AG08396 (cell line): ENCODE results near the gene EIF4H.
"Not testable (repeated sequence)": the region's sequence is repeated elsewhere in the genome, so short reads cannot be mapped to it uniquely, and the experiment has no call there.

Source experiments
- DNase-seq: peaks from one replicate; pipeline ENCODE4 v3.0.0; 2012; ENCODE audit warnings: low spot score, mixed read lengths

The EIF4H gene

GRCh38 chr7:74173866-74174605 lies at the start of gene EIF4H:
Gene EIF4H (plus strand): TSS chr7:74174356. CDS start chr7:74174384, 28 bp downstream.
- DNase-seq = peak; percentile 98

DNA sequence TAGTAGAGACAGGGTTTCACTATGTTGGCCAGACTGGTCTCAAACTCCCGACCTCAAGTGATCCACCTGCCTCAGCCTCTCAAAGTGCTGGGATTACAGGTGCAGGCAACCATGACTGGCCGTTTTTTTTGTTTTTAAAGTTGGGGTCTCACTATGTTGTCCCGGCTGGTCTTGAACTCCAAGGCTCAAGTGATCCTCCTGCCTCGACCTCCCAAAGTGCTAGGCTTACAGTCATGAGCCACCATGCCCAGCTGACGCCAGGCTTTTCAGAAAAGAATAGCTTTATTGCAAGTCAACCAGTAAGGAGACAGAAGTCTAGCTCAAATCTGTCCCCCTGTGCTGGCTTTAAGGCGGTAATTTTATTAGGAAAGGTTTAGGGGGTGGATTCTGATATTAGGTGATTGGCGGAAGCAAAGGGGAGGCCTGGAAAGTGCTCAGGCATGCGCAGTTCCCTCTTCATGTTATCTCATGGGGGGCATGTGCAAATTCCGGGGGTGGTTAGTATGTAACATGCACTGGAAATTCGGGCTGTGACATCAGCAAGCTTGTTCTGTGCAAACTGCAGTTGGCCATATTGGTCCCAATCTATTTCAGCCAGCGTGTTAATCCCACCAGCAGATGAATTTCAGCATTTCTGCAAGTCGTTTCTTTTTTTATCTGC lies 47.8 kb upstream of the EIF4H start:
- no peak for DNase-seq

GRCh38 chr7:74129887-74130286 lies 44.3 kb upstream of the EIF4H start:
- no peak for DNase-seq

DNA sequence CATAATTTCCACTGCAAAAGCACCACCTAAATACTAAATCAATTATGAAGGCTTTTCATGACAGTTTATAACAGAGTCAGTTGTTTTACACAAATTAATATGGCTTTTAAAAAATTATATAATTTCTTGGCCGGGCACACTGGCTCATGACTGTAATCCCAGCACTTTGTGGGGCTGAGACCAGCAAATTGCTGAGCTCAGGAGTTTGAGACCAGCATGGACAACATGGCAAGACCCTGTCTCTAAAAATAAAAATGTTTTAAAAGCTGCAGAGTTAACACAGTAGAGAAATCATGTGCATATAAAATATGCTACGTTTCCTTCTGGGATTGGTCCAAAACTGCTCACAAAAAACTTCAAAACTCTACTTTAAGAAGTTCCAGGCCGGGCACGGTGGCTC lies 43.6 kb upstream of the EIF4H start:
- DNase-seq = no peak

DNA sequence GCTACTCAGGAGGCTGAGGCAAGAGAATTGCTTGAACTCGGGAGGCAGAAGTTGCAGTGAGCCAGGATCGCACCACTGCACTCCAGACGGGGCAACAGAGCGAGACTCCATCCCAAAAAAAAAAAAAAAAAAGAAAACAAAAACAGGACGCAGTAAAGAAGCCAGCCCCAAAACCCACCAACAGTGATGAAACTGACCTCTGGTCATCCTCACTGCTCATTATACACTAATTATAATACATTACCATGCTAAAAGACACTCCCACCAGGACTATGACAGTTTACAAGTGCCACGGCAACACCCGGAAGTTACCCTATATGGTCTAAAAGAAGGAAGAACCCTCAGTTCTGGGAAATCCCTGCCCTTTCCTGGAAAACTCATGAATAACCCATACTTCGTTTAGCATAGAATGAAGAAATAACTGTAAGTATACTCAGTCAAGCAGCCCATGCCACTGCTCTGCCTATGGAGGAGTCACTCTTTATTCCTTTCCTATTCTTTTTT lies 40.0 kb upstream of the EIF4H start:
- no peak for DNase-seq

- no peak for DNase-seq
Observed at GRCh38 chr7:74138334-74138867, 35.8 kb upstream of the EIF4H start.

GRCh38 chr7:74138945-74139843 lies 35.0 kb upstream of the EIF4H start:
- no peak for DNase-seq

DNA sequence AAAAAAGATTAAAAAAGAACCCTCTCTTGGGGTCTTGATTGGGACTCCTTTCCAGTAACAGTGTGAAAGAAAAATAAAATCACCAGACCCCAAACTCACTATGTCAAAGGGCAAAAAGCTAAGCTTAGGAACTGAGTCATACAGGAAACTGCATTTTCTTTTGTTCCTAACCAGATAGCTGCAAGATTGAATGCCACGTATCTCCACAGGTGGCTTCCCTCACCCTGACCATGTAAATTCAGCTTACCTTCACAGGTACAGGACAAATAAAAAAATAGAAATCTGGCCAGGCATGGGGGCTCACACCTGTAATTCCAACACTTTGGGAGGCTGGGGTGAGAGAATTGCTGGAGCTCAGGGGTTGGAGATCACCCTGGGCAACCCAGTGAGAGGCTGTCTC lies 32.5 kb upstream of the EIF4H start:
- DNase-seq = no peak

DNA sequence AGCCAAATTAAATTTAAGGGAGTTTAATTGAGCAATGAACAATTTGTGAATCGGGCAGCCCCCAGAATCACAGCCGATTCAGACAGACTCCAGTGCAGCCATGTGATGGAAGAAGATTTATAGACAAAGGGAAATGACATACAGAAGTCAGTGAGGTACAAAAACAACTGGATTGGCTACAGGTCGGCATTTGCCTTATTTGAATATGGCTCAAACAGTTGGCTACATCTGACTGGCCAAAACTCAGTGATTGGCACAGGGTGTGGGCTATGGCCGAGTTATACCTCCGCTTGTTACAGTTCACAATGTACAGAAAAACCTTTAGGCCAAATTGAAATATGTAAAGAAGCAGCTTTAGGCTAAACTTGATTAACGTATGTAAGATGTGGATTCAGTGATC lies 30.8 kb upstream of the EIF4H start:
- no peak for DNase-seq

GRCh38 chr7:74148491-74148890 lies 25.7 kb upstream of the EIF4H start:
- DNase-seq = no peak

- no peak for DNase-seq
Observed at GRCh38 chr7:74149071-74149470, 25.1 kb upstream of the EIF4H start.

GRCh38 chr7:74149603-74150002 lies 24.6 kb upstream of the EIF4H start:
- DNase-seq = no peak

DNA sequence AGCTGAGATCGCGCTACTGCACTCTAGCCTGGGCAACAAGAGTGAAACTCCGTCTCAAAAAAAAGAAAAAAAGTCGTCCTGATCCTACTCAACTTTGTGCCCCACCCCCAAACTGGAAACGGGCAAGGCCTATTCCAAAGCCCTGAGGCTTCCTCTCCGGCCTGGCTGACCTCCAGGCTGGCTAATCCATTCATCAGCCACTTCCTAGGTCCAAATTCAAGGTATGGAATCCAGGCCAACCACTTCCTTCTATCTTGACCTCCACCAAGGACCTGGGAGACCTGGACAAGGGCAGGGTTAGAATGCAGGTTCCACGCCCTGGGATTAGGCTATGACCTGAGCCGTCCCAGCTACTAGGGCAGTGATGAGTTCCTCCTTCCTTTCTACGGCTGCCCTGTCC lies 20.4 kb upstream of the EIF4H start:
- no peak for DNase-seq

- no peak for DNase-seq
Observed at GRCh38 chr7:74155810-74156395, 18.3 kb upstream of the EIF4H start.

DNA sequence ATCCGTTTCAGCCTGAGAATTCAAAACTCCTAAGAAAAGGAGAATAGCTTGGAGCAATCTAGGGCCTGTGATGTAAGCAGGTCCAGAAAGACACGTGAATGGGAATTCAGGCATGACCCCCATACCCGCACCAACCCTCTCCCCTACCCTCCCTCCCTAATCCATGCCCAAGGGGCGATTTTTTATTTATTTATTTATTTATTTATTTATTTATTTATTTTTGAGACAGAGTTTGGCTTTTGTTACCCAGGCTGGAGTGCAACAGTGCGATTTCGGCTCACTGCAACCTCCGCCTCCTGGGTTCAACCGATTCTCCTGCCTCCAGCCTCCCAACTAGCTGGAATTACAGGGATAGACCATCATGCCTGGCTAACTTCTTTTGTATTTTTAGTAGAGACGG lies 16.6 kb upstream of the EIF4H start:
- DNase-seq = no peak

- DNase-seq = no peak
Observed at GRCh38 chr7:74164985-74165456, 9.1 kb upstream of the EIF4H start.

DNA sequence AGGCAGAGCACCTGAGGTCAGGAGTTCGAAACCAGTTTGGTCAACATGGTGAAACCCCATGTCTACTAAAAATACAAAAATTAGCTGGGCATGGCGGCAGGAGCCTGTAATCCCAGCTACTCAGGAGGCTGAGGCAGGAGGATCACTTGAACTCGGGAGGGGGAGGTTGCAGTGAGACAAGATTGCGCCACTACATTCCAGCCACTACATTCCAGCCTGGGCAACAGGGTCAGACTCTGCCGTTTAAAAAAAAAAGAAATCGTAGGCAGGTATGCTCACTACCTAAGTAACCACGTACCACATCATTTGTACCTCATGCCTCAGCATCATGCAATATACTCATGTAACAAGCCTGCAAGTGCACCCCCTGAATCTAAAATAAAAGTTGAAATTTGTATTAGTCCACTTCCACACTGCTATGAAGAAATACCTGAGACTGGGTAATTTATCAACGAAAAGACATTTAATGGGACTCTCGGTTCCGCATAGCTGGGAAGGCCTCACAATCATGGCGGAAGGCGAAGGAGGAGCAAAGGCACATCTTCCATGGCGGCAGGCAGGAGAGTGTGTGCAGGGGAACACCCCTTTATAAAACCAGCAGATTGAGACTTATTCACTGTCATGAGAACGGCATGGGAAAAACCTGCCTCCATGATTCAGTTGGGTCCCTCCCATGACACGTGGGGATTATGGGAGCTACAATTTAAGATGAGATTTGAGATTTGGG lies 8.1 kb upstream of the EIF4H start:
- no peak for DNase-seq

DNA sequence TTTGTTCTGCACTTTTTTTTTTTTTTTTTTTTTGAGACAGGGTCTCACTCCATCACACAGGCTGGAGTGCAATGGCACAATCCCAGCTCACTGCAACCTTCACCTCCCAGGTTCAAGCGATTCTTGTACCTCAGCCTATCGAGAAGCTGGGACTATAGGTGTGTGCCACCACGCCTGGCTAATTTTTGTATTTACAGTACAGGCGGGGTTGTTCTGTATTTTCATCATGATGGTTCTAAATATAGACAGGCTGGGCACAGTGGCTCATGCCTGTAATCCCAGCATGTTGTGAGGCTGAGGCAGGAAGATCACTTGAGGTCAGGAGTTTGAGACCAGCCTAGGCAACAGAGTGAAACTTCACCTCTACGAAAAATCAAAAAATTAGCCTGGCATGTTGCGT lies 6.8 kb upstream of the EIF4H start:
- not testable (repeated sequence) for DNase-seq

DNA sequence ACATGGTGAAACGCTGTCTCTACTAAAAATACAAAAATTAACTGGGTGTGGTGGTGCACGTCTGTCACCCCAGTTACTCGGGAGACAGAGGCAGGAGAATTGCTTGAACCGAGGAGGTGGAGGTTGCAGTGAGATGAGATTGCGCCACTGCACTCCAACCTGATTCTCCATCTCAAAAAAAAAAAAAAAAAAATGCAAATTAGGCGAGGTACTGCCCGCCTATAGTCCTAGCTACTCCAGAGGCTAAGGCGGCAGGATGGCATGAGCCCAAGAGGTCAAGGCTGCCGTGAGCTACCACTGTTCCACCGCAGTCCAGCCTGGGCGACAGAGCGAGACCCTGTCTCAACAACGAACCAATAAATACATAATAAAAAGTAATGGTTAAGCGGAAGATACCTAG lies 1.1 kb upstream of the EIF4H start:
- DNase-seq = no peak

DNA sequence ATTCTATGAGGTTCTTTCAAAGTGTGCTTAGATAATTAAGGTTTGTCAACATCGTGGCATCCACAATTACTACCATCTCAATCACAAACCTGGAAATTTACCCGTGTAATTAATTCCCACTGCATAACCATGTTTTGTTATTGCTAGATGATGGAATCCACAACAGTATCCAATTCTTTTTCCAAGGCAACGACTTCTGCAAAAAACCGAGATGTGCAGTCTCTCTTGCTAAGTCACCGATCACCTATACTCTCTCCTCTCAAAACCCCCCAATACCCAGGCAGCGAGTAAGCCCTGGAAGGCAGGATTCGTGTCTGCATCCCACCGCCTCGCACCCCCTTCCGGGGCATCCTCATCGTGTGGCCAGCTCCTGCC lies 678 bp upstream of the EIF4H start:
- DNase-seq = no peak

DNA sequence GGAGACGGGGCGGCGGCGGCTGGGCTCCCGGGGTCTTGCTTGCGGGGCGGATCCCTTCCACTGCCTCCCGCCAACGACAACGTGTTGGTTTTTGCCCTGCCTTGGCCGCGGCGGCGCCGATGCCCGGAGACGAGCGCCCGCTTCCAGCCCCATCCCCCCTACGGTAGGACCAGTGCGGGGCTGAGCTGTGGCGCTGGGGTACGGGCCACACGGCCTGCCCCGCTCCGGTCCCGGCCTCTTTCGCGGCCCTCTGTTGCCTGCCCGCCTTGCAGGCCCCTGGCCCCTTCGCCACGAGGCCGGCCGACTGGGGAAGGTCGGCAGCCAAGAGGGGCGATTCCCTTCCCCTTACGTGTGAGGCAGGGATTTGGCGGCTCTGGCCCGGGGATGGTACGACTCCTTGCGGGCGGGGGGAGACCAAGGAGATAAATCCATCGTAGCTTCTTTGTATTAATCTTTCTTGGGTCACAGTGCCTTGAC lies 488 bp downstream of the EIF4H start:
- DNase-seq = peak; percentile 41
